Fibroblast of pulmonary artery (primary cell): Measurements from ENCODE around the gene NAV3.

Source experiments
- DNase-seq: peaks from one replicate; pipeline ENCODE4 v3.0.0-alpha.2; 2010; ENCODE audit warnings: low read depth
- H3K4me3 ChIP-seq: replicated peaks from 2 replicates; pipeline ENCODE4 v1.5.1; 2011; ENCODE audit warnings: low read depth, mild to moderate bottlenecking, control low read depth, low read length, moderate library complexity
- TF ChIP-seq, protein P1 (sequence below): IDR thresholded peaks from 2 replicates; pipeline ENCODE4 v1.5.1; 2011; ENCODE audit warnings: mild to moderate bottlenecking, control low read depth, low read length, inconsistent platforms; ENCODE audit errors: missing control alignments

NAV3 gene

GRCh38 chr12:77850698-77851097, 20.0 kb downstream of the NAV3 start:
- no peak overlapping the region for H3K4me3 ChIP-seq
- no peak for DNase-seq
- TF ChIP-seq, protein P1, sequence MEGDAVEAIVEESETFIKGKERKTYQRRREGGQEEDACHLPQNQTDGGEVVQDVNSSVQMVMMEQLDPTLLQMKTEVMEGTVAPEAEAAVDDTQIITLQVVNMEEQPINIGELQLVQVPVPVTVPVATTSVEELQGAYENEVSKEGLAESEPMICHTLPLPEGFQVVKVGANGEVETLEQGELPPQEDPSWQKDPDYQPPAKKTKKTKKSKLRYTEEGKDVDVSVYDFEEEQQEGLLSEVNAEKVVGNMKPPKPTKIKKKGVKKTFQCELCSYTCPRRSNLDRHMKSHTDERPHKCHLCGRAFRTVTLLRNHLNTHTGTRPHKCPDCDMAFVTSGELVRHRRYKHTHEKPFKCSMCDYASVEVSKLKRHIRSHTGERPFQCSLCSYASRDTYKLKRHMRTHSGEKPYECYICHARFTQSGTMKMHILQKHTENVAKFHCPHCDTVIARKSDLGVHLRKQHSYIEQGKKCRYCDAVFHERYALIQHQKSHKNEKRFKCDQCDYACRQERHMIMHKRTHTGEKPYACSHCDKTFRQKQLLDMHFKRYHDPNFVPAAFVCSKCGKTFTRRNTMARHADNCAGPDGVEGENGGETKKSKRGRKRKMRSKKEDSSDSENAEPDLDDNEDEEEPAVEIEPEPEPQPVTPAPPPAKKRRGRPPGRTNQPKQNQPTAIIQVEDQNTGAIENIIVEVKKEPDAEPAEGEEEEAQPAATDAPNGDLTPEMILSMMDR = no peak

DNA sequence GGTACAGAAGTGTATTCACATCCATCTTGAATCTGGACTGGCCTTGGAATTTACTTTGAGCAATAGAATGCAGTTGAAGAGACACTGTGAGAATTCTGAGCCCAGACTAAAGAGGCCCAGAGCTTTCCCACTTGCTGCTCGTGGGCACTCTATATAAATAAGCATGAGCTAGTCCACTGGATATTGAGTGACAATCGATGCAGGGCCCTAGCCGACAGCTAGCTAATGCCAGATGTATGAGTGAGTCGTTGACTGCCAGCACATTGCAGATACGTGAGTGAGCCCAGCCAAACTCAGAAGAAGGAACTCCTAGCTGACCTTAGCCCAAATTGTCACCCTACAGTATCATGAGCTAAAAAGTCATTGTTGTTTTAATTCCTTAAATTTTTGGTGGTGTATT, 24.9 kb downstream of the NAV3 start:
- H3K4me3 ChIP-seq = no peak overlapping the region
- no peak for DNase-seq
- TF ChIP-seq, protein P1 = no peak

DNA sequence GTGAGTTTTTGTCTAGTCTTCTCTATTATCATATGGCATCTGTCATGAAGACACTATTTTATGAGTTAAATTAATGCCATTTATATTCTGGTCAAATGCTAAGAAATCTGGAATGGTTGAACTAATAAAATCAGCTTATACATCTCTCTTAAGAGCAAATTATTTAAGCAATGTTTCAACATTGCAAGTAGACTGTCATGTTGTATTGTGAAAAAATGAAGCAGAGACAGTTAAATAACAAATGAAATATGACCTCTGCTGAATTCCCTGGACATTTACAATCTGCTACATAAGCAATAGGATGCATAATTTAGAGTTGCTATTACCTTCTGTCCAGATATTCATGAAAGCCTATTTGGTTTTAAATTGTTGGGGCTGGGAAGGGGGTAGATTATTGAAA, 30.6 kb downstream of the NAV3 start:
- H3K4me3 ChIP-seq = no peak overlapping the region
- DNase-seq = no peak
- TF ChIP-seq, protein P1 = no peak

DNA sequence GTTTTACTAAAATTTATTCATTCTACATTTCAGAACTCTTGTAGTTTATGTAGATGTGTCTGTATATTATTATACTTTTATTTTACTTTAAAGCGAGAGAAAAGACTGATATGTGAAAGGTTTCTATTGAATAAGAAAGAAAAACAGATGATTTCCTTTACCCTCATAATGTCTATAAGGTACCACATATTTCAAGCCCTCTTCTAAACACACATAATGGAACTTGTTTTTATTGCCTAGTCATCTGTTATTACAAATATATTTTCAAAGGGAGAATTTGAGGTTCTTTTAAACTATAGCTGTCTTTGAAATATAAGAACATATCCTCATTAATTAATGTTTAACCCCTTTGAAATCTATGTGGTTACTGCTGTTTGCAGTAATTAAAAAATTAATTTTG, 34.5 kb downstream of the NAV3 start:
- DNase-seq = no peak
- TF ChIP-seq, protein P1 = no peak
- H3K4me3 ChIP-seq = no peak overlapping the region

GRCh38 chr12:77878901-77879300, 48.2 kb downstream of the NAV3 start:
- DNase-seq = no peak
- TF ChIP-seq, protein P1 = no peak
- no peak overlapping the region for H3K4me3 ChIP-seq

DNA sequence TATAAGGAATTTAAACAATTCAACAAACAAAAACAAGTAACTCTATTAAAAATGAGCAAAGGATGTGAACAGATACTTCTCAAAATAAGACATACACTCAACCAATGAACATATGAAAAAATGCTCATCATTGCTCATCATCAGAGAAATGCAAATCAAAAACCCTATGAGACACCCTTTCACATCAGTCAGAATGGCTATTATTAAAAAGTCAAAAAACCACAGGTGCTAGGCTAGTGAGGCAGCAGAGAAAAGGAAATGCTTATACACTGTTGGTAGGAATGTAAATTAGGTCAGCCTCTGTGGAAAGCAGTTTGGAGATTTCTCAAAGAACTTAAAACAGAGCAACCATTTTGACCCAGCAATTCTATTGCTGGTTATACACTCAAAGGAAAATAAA, 52.0 kb downstream of the NAV3 start:
- no peak for DNase-seq
- TF ChIP-seq, protein P1 = no peak

DNA sequence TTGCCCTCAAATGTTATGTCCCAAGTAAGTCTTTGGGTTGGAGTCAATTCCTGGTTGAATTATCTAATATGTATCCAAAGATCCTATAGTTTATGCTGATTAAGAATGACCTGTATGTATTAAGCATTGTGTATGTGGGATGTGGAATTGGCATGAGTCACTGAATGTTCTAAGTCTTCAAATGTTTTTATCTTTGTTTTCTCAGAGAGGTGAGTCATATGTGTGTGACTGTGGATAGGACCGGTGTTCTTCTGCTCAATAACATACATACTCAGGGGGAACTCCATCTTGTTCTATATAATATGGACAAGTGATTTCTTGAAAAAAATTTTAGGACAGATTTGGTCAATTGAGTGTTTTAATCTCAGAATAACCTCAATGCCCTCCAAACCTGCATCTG, 57.9 kb downstream of the NAV3 start:
- no peak overlapping the region for H3K4me3 ChIP-seq
- TF ChIP-seq, protein P1 = no peak
- peak; percentile 82 for DNase-seq

More for the DNA sequence above, 52.0 kb downstream of the NAV3 start:
- no peak overlapping the region for H3K4me3 ChIP-seq
